Stimulated activated CD4-positive, alpha-beta T cell treated with anti-CD3 and anti-CD28 coated beads, Interleukin-12 subunit alpha, Interleukin-12 subunit beta, amount 100 ng/mL, for 48 hours (primary cell): ENCODE results near the gene ZBTB32.
"Not testable (repeated sequence)": the region's sequence is repeated elsewhere in the genome, so short reads cannot be mapped to it uniquely, and the experiment has no call there.

Experiments
- DNase-seq, 3 donors: peaks; one replicate each; pipeline ENCODE4 v3.0.0-alpha.2; 2020; ENCODE audit warnings: low read depth in 2 of 3, low spot score in 1 of 3

The ZBTB32 gene

GRCh38 chr19:35719402-35720162 lies 15.2 kb downstream of the ZBTB32 start:
- DNase-seq, result no peak

GRCh38 chr19:35720163-35720524 lies 15.8 kb downstream of the ZBTB32 start:
- no peak for DNase-seq

- DNase-seq, result no peak
These were observed 16.3 kb downstream of the ZBTB32 start for GRCh38 chr19:35720648-35721047.

- no peak for DNase-seq
These were observed 17.0 kb downstream of the ZBTB32 start for GRCh38 chr19:35721374-35721773.

- DNase-seq, result no peak
These were observed 18.1 kb downstream of the ZBTB32 start for GRCh38 chr19:35722461-35722860.

GRCh38 chr19:35722897-35723296 lies 18.5 kb downstream of the ZBTB32 start:
- no peak for DNase-seq

GRCh38 chr19:35723671-35724070 lies 19.3 kb downstream of the ZBTB32 start:
- DNase-seq, result no peak

- DNase-seq, result not testable (repeated sequence)
These were observed 19.8 kb downstream of the ZBTB32 start for GRCh38 chr19:35724132-35724531.

- DNase-seq, result no peak
These were observed 20.2 kb downstream of the ZBTB32 start for GRCh38 chr19:35724560-35724959.

GRCh38 chr19:35725216-35725861 lies 21.0 kb downstream of the ZBTB32 start:
- no peak for DNase-seq

GRCh38 chr19:35727053-35727955 lies 22.9 kb downstream of the ZBTB32 start:
- no peak for DNase-seq

- no peak for DNase-seq
These were observed 23.8 kb downstream of the ZBTB32 start for GRCh38 chr19:35727956-35728706.

- DNase-seq, result no peak
These were observed 24.7 kb downstream of the ZBTB32 start for GRCh38 chr19:35729021-35729420.

GRCh38 chr19:35729763-35730162 lies 25.4 kb downstream of the ZBTB32 start:
- DNase-seq, result no peak

- DNase-seq, result no peak
These were observed 26.0 kb downstream of the ZBTB32 start for GRCh38 chr19:35730326-35730725.

- no peak for DNase-seq
These were observed 27.0 kb downstream of the ZBTB32 start for GRCh38 chr19:35731353-35731752.

GRCh38 chr19:35731779-35732405 lies 27.5 kb downstream of the ZBTB32 start:
- no peak for DNase-seq

GRCh38 chr19:35732540-35733179 lies 28.3 kb downstream of the ZBTB32 start:
- DNase-seq, result no peak

- DNase-seq, result no peak
These were observed 29.1 kb downstream of the ZBTB32 start for GRCh38 chr19:35733180-35734125.
